ENCODE results near the gene HNRNPA3.
"Not testable (repeated sequence)": the region's sequence is repeated elsewhere in the genome, so short reads cannot be mapped to it uniquely, and the experiment has no call there.

HNRNPA3 gene

GRCh38 chr2:177178797-177179196 is 33.8 kb upstream of the HNRNPA3 start:
- no peak for DNase-seq
- Histone ChIP-seq H3K4me3 (ENCODE audit: low read depth, low read length) (no peak overlapping the region), H3K36me3 (replicated peaks) (no peaks in the 10 kb centered on the region), H3K27ac (no peak overlapping the region), H3K27me3 (replicated peaks) (peaks cover 2% of the 10 kb centered on the region)
- TF ChIP-seq CTCF (IDR thresholded peaks at IDR 0.05; ENCODE audit: low read depth, low read length, missing control alignments) = no peak
- in situ Hi-C loops (cut with HindIII; ENCODE audit: low pct_ligation_motif_present, low sequenced_read_pairs) = no loop called here

- no peak overlapping the region for H3K4me3 ChIP-seq (ENCODE audit: low read depth, low read length)
- H3K27me3 ChIP-seq (replicated peaks) = peaks cover 2% of the 10 kb centered on the region
- no peaks in the 10 kb centered on the region for H3K36me3 ChIP-seq (replicated peaks)
- no peak for DNase-seq
- in situ Hi-C loops (cut with HindIII; ENCODE audit: low pct_ligation_motif_present, low sequenced_read_pairs) = no loop called here
- no peak overlapping the region for H3K27ac ChIP-seq
- no peak for TF ChIP-seq CTCF (IDR thresholded peaks at IDR 0.05; ENCODE audit: low read depth, low read length, missing control alignments)
Observed at GRCh38 chr2:177179227-177179626, 33.4 kb upstream of the HNRNPA3 start.

- DNase-seq; H3K4me3 ChIP-seq (ENCODE audit: low read depth, low read length); H3K27ac ChIP-seq; H3K27me3 ChIP-seq (replicated peaks); H3K36me3 ChIP-seq (replicated peaks); in situ Hi-C loops (cut with HindIII; ENCODE audit: low pct_ligation_motif_present, low sequenced_read_pairs): not testable (repeated sequence)
Observed at GRCh38 chr2:177179671-177180070, 32.9 kb upstream of the HNRNPA3 start.

GRCh38 chr2:177180269-177181000 is 32.2 kb upstream of the HNRNPA3 start:
- in situ Hi-C loops (cut with HindIII; ENCODE audit: low pct_ligation_motif_present, low sequenced_read_pairs) = no loop called here
- H3K27ac ChIP-seq = no peak overlapping the region
- no peak for DNase-seq
- H3K36me3 ChIP-seq (replicated peaks) = no peaks in the 10 kb centered on the region
- peaks cover 2% of the 10 kb centered on the region for H3K27me3 ChIP-seq (replicated peaks)
- no peak overlapping the region for H3K4me3 ChIP-seq (ENCODE audit: low read depth, low read length)
- TF ChIP-seq CTCF (IDR thresholded peaks at IDR 0.05; ENCODE audit: low read depth, low read length, missing control alignments) = no peak

GRCh38 chr2:177183860-177184259 is 28.7 kb upstream of the HNRNPA3 start:
- Histone ChIP-seq H3K36me3 (replicated peaks) (no peaks in the 10 kb centered on the region), H3K27me3 (replicated peaks) (peaks cover 2% of the 10 kb centered on the region), H3K27ac (no peak overlapping the region), H3K4me3 (ENCODE audit: low read depth, low read length) (no peak overlapping the region)
- no peak for DNase-seq
- no peak for TF ChIP-seq CTCF (IDR thresholded peaks at IDR 0.05; ENCODE audit: low read depth, low read length, missing control alignments)
- in situ Hi-C loops (cut with HindIII; ENCODE audit: low pct_ligation_motif_present, low sequenced_read_pairs) = no loop called here

- Histone ChIP-seq H3K27me3 (replicated peaks) (peaks cover 2% of the 10 kb centered on the region), H3K27ac (no peak overlapping the region), H3K4me3 (ENCODE audit: low read depth, low read length) (no peak overlapping the region), H3K36me3 (replicated peaks) (no peaks in the 10 kb centered on the region)
- TF ChIP-seq CTCF (IDR thresholded peaks at IDR 0.05; ENCODE audit: low read depth, low read length, missing control alignments) = no peak
- in situ Hi-C loops (cut with HindIII; ENCODE audit: low pct_ligation_motif_present, low sequenced_read_pairs) = no loop called here
- DNase-seq = no peak
Observed at GRCh38 chr2:177184606-177185005, 28.0 kb upstream of the HNRNPA3 start.

DNA sequence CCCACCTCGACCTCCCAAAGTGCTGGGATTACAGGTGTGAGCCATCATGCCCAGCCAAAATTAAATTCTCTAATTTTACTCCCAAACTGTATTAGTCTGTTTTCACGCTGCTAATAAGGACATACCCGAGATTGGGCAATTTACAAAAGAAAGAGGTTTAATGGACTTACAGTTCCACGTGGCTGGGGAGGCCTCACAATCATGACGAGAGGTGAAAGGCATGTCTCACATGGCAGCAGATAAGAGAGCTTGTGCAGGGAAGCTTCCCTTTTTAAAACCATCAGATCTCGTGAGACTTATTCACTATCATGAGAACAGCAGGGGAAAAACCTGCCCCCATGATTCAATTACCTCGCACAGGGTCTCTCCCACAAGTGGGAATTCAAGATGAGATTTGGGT is 26.6 kb upstream of the HNRNPA3 start:
- not testable (repeated sequence) for H3K27ac ChIP-seq; H3K4me3 ChIP-seq (ENCODE audit: low read depth, low read length); H3K27me3 ChIP-seq (replicated peaks)

More for the DNA sequence above, 26.6 kb upstream of the HNRNPA3 start:
- H3K36me3 ChIP-seq (replicated peaks); DNase-seq; in situ Hi-C loops (cut with HindIII; ENCODE audit: low pct_ligation_motif_present, low sequenced_read_pairs): not testable (repeated sequence)

Measured in brain microvascular endothelial cell (primary cell).